Measurements from ENCODE around the gene BTG1. TPM values are rescaled to one million over a fixed set of nuclear protein-coding genes. Genes with fewer than 3 reads are reported as not detected.

Gene BTG1
- total and polyA plus RNA-seq, 9 of the 15 experiments (the other 6 are each of a cell fraction or from before 2014, with no cell fraction given), result 3.7 to 28.6 (median 7.4) TPM

DNA sequence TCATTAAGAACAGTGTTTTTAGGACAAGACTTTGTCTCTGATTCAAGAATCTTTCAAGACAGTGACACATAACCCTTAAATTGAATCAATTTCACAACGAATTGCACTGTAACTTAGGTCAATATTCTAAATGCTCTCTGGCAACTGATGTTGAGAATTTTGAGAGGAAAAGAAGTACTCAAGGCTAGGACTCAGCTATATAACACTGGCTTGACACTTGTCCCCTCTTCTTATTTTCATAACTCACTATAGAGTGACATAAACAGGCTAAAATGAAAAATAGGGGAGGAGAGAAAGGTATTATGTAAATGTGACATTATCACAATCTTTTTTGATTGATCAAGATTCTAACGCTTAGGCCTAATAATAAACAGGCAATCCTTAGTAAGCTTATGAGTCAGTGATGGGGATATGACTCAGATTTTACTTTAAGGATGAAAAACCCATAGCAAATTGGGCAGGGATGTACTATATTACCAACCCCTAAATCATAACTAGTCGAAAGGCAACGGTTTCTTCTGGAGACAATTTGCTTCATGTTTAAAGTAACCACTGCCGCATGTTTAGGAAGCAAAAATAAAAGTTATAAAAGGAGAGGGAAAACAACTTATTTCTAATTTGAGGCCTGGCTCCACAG is 10.9 kb downstream of the BTG1 start:
- in situ Hi-C loops (cut with MboI), result no loop called here
- no peak for FAIRE-seq
- WGBS (ENCODE audit: insufficient coverage, low coverage, missing lambda C conversion rate), result 59% methylated on average over 5 of the region's 5 CpGs
- H3K9me3 ChIP-seq (replicated peaks; ENCODE audit: control insufficient read depth, insufficient read depth, low read depth, low read length), result no peaks in the 10 kb centered on the region
- no peaks in the 10 kb centered on the region for H3K27me3 ChIP-seq (ENCODE audit: control insufficient read depth in 2 of 2, insufficient read depth in 2 of 2, low read length in 2 of 2)
- peaks cover 99% of the 10 kb centered on the region for H3K79me2 ChIP-seq (ENCODE audit: control insufficient read depth, insufficient read depth, low read length)
- CTCF ChIA-PET (ENCODE audit: low intra/inter-chr PET ratio), result interaction anchor here (0.7 kb wide), 1 partner anchor 9 kb away, joined by 3 read pairs; no protein-coding TSS in a partner anchor
- POLR2A ChIA-PET, result interaction anchor here (0.6 to 4.9 kb wide), 11 partner anchors 10 to 429 kb away, joined by 3 to 44 read pairs (median 4); partner anchors contain the start of gene BTG1
- no peak overlapping the region for H2AFZ ChIP-seq (ENCODE audit: low read depth, low read length)
- peaks cover 2% of the 10 kb centered on the region; the same call in 1 of the 3 replicates for H3K36me3 ChIP-seq (ENCODE audit: control insufficient read depth, insufficient read depth, low read length)
- H3K27ac ChIP-seq (ENCODE audit: extremely low read depth, low read depth, low read length), result no peak overlapping the region
- H3K4me3 ChIP-seq, result no peak overlapping the region
- no peak for DNase-seq (ENCODE audit: extremely low read depth in 1 of 4, low spot score in 3 of 4)
- BruUV-seq (replicated peaks), result no TSS peak
- intact Hi-C loops (cut with micrococcal nuclease), result no loop called here
- TF ChIP-seq SMAD3 (CRISPR knock-in tag; conservative IDR thresholded peaks at IDR 0.05) (no peak), TRIM25 (IDR thresholded peaks at IDR 0.05; ENCODE audit: borderline replicate concordance) (no peak), NCOA2 (IDR thresholded peaks at IDR 0.05; ENCODE audit: partially characterized antibody in 2 of 2) (no peak), ATF7 (IDR thresholded peaks at IDR 0.05) (no peak), PHB2 (IDR thresholded peaks at IDR 0.05; ENCODE audit: low read depth) (no peak), DACH1 (IDR thresholded peaks at IDR 0.05; ENCODE audit: partially characterized antibody) (no peak), DIDO1 (tag; IDR thresholded peaks at IDR 0.05; ENCODE audit: low read depth) (no peak), CREB1 (IDR thresholded peaks at IDR 0.05) (no peak), CREB1 (CRISPR knock-in tag; IDR thresholded peaks at IDR 0.05) (no peak), POLR2G (IDR thresholded peaks at IDR 0.05; ENCODE audit: low read depth, low read length) (no peak), CHCHD3 (CRISPR knock-in tag; IDR thresholded peaks at IDR 0.05) (no peak), POLR2H (tag; IDR thresholded peaks at IDR 0.05; ENCODE audit: low read depth) (0 out of 2 replicates have a peak, but pooled peaks have one; percentile 14), FOSL1 (tag; conservative IDR thresholded peaks at IDR 0.05) (peak; percentile 63), TCFL5 (CRISPR knock-in tag; conservative IDR thresholded peaks at IDR 0.05) (no peak), JUND (IDR thresholded peaks at IDR 0.05; ENCODE audit: borderline replicate concordance, low read depth, low read length) (peak; percentile 26; the same call in 1 of the 2 replicates), JUND (tag; IDR thresholded peaks at IDR 0.05; ENCODE audit: borderline replicate concordance, low read depth, low read length) (no peak)
- TF ChIP-seq, protein P1, sequence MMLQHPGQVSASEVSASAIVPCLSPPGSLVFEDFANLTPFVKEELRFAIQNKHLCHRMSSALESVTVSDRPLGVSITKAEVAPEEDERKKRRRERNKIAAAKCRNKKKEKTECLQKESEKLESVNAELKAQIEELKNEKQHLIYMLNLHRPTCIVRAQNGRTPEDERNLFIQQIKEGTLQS (IDR thresholded peaks at IDR 0.05), result peak; percentile 71
- TF ChIP-seq, protein P1 (CRISPR knock-in tag; conservative IDR thresholded peaks at IDR 0.05), result no peak
- H3K9me1 ChIP-seq (ENCODE audit: control insufficient read depth, insufficient read depth, low read length), result peaks cover 4% of the 10 kb centered on the region
- peaks cover 9% of the 10 kb centered on the region for H4K20me1 ChIP-seq (replicated peaks; ENCODE audit: control insufficient read depth, insufficient read depth, low read length)
- no peak for ATAC-seq
- peaks cover 0 to 41% of the 10 kb centered on the region in 2 experiments; a peak in 4 of 5 replicates for H3K4me1 ChIP-seq (replicated peaks in 1 of 2; ENCODE audit: control insufficient read depth in 2 of 2, insufficient read depth in 2 of 2, low read length in 2 of 2)
- H3K9ac ChIP-seq (ENCODE audit: insufficient read depth in 1 of 2, low read depth in 2 of 2, low read length in 2 of 2), result no peak overlapping the region
- H3K4me2 ChIP-seq (ENCODE audit: insufficient read depth, low read length), result no peak overlapping the region

Data from K562 (cell line).